HG03439 (cell line): ENCODE measurements around the gene TSNAX.
"Not testable (repeated sequence)": the region's sequence is repeated elsewhere in the genome, so short reads cannot be mapped to it uniquely, and the experiment has no call there.

Experiments used
- ATAC-seq: cut with Tn5 transposase; IDR thresholded peaks from one replicate; pipeline ENCODE4 v1.9.1; 2021; ENCODE audit warnings: mild to moderate bottlenecking, moderate library complexity; ENCODE audit not compliant: unreplicated experiment

The TSNAX gene

DNA sequence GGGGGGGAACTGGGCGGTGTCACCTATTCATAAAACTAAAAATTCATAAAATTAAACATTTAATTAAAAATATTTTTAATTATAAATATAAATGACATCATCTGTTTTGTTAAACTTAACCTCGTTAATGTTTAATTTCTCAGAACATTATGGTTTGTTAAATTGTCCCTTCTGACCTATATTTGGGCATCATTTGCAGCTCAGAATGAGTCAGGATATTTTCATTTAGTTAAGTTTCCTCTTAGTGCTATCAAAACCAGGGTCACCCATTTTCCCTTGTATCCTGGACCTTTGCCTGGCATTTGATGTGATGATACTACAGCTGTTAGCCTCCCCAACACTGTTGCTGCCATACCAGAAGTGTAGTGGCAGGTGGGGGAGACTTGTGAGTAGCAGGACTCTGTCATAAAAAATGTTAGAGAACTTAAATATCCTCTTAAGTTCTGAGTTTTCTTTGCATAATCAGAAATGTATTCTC, 30.3 kb downstream of the TSNAX start:
- ATAC-seq = no peak

DNA sequence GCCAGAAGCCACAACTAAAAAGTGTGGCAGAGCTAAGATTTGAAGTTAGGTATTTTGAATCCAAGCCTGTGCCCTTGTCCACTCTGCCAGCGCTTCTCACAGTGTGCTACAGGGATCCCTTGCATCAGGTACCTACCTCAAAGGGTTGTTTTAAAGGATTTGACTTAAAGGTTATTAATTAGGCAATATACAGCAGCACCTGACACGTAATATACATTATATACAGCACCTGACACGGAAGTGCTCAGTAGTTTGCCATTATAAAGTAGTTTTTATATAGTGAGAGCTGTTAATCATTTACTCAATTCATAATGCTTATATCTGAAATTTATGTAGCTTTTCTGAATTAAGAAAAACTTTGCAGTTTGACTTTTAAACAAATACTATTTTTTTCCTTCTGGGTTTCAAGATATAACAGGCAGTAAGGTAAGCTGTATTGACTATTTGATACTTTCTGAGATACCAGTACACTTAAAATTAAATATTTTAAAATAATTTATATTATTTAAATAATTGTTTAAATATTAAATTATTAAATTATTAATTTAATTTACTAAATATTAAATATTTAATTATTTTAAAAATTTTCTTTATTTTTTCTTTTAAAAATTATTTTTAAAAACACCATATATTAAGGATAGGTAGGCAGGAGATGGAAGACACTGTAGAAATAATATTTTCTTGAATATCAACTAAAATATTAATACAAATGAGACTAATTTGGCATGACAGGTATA, 33.3 kb downstream of the TSNAX start:
- ATAC-seq = no peak

DNA sequence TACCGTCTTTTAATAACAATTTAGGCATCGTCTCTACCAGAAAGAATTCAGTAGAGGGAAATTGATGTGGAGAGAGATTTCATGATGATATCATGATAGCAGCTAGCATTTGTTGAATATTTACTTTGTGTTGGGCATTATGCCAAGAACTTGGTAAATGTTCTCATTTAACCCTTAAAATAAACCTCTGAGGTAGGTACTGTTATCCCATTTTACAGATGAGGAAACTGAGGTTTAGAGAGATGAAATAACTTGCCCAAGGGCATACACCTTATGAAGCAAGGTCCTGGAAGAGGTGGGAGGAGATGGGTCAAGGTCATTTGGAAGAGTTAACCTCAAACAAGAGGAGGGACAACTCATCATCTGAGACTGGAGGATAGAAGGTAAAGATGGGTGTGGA, 34.8 kb downstream of the TSNAX start:
- no peak for ATAC-seq

DNA sequence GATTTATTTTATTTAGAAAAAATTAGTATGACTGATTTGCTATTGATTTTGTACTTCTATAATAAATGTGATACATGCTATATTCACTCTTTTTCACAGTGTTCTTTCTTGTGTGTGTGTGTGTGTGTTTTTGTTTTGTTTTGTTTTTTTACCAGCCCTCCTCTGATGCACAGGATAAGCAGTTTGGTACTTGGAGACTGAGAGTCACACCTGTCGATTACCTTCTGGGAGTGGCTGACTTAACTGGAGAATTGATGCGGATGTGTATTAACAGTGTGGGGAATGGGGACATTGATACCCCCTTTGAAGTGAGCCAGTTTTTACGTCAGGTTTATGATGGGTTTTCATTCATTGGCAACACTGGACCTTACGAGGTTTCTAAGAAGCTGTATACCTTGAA, 35.9 kb downstream of the TSNAX start:
- no peak for ATAC-seq

DNA sequence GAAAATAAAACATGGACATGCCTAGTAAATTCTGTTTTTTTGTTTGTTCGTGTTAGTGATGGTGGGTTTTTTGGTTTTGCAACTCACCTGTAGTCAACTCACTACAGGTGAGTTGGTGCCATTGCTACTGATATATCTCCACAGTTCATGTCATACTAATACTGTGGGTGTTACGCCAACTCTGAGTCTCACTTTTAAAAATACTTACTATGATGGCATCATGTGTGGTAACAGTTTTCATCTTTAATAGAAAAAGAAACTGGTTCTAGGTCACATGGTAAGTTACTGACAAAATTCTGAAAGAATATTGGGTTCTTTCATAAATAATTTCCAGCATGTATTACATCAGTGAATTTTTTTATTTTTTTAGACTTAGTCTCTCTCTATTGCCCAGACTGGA, 38.0 kb downstream of the TSNAX start:
- ATAC-seq = no peak

DNA sequence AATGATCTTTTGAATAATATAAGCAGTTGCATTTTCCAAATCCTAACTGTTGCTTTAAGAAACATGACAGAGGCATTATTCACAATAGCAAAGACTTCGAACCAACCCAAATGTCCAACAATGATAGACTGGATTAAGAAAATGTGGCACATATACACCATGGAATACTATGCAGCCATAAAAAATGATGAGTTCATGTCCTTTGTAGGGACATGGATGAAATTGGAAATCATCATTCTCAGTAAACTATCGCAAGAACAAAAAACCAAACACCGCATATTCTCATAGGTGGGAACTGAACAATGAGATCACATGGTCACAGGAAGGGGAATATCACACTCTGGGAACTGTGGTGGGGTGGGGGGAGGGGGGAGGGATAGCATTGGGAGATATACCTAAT, 41.8 kb downstream of the TSNAX start:
- ATAC-seq = not testable (repeated sequence)

DNA sequence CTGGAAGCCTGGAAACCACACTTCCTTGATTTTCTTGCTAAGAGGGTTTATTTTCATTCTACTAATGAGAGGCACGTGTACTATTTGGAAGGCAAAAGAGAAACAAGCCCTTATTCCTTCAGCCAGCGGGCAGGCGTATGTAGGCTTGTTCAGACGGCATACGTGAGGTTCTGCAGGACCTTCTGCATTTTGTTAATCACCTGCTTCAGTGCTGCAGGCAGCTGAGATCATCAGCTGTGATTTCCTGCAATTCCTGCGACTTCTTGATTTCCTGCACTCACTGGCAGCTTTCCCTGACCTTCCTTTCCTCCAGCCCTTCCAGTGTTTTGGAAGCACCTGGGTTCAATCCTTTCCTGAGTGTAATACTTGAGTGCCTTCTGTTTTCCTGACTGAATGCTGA, 43.4 kb downstream of the TSNAX start:
- no peak for ATAC-seq

DNA sequence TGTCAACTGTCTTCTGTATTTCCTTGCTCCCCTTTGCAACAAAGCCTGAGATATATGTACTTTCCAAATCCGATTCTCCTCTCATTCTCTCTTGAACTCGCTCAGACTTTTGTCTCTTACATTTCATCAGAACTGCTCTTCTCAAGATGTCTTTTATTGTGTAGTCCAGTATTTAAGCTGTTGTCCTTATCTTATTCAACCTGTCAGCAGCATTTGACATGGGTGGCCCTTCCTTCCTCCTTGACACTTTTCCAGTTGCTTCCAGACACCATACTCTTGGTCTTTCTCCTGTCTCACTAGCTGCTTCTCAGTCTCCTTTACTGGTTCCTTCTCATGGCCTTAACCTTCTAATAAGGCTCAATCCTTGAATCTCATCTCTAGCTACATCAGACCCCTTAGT, 47.0 kb downstream of the TSNAX start:
- no peak for ATAC-seq

DNA sequence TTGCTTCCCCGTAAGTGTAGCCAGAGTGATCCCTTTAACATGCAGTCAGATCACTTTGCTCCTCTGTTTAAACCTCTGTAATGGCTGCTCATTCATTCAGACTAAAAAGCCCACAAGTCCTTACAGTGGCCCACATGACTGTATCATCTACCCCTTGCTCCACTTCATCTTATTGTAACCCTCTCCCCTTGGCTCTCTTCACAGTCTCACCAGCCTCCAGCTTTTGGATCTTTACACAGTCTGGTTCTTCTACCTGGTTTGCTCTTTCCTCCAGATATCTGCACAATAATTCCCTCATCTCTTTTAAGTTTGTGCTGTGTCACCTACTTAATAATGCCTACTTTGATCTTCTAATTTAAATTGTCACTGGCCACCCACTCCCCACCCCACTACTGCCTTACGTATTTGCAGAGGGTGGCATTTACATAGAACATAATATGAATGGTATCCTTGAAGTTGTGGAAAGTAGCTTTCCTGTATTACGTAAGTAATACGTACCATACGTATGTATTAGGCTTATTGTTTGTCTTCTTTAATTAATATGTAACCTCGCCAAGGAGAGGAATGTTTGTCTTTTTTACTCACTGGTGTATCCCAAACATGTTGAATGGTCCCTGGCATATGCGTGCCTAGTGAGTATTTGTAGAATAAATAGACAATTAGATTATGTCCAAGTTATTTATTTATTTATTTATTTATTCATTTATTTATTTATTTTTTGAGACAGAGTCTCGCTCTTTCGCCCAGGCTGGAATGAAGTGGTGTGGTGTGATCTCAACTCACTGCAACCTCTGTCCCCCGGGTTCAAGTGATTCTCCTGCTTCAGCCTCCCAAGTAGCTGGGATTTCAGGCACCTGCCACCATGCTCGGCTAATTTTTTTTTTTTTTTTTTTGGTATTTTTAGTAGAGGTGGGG, 48.6 kb downstream of the TSNAX start:
- ATAC-seq = no peak

DNA sequence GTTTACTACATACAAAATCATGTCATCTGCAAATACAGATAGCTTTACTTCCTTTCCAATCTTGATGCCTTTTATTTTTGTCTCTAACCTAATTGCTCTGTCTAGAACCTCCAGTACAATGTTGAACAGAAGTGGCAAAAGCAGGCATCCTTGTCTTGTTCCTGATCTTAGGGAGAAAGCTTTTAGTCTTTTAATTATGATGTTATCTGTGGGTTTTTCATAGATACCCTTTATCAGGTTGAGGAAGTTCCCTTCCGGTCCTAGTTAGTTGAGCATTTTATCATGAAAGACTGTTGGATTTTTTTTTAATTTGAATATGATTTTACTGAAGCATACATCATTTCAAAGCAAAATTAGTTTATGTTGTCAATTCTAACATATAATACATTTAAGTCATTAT, 52.4 kb downstream of the TSNAX start:
- no peak for ATAC-seq

DNA sequence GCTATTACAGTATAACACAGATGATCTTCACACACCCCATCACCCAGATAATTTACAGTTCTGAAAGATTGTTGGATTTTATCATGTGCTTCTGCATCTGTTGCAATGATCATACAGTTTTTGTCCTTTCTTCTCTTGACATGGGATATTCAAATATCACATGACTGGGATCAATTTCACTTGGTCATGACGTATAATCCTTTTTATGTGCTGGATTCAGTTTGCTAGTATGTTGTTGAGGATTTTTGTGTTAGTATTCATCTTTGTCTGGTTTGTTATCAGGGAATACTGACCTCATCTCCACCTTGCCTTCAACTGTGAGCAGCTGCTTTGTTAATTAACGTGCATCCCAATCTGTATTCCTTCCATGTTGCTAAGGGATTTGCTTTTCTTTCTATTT, 53.4 kb downstream of the TSNAX start:
- no peak for ATAC-seq

DNA sequence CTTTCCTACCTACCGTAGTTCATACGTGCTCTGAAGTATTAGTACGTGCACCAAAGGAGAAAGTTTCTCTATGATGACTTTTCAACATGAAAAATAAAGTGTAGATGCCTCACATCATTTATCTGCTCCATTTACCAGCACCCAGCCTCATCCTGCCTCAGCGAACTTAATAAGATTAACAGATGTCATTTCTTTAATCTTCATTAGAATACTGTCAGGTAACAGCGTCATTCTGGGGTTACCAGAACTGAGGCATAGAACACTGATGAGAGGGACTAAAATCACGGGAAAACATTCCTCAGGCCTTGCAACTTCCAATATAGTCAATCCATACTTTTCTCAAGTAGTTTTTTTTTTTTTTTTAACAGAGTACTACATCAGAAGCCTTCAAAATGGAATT, 54.9 kb downstream of the TSNAX start:
- ATAC-seq = no peak

DNA sequence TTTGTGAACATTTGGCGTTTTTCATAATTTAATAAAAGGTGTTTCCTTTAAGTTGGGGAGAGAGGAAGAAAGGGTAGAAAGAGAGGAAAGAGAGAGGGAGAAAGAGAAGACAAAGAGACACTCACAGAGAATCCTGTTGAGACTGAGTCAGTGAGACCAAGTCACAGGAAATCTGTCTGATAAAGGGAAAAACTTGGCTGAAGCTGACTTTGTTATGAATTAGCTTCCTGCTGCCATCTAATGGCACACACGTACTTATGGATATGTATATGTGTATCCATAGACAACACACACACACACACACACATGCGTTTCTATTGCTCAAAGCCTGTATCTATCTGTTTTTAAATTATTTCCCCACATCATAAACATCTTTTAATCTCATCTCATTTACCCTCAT, 55.6 kb downstream of the TSNAX start:
- no peak for ATAC-seq

DNA sequence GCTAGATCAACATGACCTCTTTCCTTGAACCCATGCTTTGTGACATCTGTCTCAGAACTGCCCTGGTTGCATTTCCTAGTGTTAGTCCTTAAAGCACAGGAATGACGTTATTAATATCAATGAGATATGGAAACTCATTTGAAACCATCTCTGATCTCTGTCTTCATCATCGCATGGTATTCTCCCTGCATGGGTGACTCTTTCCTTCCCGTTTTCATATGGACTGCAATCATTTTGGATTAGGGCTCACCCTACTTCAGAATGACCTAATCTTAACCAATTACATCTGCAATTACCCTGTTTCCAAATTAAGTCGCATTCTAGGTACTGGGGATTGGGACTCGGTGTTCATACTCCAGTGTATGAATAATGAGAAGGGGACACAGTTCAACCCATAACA, 56.5 kb downstream of the TSNAX start:
- no peak for ATAC-seq

DNA sequence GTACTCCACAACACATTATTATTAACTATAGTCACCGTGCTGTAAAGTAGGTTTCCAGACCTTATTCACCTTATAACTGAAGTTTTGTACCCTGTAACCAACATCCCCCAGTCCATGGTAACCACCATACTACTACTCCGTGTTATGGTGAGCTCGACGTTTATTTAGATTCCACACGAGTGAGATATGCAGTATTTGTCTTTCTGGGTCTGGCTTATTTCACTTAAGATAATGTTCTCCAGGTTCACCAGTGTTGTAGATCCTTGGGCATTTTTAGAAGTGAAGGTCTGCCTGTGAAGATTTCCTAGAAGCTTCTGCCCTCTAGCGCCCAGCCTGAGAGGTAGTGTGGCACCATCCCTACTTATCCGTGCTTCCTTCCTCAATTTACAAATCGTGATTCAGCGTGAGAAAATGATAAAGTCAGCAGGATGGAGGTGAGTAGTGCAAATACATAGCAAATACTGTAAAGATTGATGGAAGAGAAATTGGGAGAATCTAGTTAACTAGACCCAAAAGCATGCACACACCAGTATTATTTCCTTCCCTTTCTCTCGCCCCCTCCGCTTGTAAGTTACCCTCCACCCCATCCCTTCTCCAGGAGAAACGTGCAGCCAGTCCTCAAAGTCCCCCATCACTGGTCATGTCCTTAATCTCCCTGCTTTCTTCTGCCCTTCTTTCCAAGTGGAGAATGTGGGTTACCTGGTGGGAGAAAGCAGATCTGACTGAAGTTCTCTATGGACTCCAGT, 62.2 kb downstream of the TSNAX start:
- ATAC-seq = no peak

DNA sequence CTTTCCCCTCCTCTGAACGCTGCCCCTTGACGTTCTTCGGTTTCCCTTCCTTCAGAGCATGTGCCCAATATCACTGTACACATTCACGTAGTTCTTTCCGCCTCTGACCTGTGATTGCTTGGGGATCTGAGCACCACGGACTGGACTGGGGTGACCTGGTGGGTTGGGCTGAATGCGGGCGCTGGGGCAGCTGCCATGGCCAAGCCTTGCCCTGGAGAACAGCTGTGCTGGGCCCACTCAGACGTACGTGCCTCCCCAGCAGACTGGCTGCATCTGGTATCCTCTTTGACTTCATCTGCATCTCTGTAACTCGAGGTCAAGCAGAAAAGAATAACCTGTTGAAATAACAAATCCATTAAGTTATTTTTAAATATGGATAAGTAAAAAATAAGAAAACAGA, 63.0 kb downstream of the TSNAX start:
- no peak for ATAC-seq

DNA sequence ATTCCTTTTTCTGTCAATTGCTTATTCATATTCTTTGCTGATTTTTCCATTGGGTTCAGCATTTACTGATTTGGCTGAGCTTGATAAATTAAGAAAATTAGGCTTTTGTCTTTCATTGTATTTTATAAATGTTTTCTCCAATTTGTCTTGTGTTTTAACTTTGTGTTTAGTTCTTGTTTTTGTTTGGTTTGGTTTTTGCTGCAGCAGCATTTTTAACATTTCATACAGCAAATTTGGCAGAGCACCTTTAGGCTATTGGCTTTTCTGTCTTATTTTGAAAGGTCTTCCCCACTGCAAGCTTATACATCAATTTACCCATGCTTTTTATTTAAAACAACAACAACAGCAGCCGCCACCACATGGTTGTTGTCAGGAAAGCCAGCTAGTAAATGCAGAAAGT, 64.3 kb downstream of the TSNAX start:
- no peak for ATAC-seq

DNA sequence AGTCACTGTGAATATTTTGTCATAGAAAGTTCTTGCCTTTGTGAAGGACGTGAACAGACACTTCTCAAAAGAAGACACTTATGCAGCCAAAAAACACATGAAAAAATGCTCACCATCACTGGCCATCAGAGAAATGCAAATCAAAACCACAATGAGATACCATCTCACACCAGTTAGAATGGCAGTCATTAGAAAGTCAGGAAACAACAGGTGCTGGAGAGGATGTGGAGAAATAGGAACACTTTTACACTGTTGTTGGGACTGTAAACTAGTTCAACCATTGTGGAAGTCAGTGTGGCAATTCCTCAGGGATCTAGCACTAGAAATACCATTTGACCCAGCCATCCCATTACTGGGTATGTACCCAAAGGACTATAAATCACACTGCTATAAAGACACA, 64.8 kb downstream of the TSNAX start:
- ATAC-seq = not testable (repeated sequence)

DNA sequence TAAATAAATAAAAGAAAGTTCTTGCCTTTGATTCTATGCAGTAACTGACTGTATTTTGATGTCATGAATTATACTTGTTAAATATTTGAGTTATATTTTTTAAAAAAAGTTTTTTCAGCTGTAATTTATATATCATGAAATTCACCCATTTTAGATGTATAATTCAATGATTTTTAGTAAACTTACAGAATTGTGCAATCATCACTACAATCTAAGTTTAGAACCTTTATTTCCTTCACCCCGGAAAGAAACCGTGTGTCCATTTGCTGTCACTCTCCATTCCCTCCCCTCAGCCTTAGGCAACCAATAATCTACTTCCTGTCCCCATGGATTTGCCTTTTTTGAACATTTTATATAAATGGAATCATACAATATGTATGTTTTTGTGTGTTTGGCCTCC, 65.7 kb downstream of the TSNAX start:
- no peak for ATAC-seq

DNA sequence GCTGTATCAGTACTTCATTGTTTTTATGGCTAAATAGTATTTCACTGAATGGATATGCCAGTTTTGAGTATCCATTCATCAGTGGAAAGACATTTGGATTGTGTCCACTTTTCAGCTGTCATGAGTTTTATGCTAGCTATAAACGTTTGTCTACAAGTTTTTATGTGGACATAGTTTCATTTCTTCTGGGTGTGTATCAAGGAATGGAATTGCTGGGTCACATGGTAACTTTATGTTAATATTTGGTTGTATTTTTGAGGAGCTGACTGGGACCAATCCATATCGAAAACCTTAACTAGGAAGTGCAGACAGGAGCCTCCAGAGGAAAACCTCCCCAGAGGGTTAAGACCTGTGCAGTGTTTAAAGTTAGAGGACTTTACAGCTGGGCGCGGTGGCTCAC, 66.3 kb downstream of the TSNAX start:
- no peak for ATAC-seq

DNA sequence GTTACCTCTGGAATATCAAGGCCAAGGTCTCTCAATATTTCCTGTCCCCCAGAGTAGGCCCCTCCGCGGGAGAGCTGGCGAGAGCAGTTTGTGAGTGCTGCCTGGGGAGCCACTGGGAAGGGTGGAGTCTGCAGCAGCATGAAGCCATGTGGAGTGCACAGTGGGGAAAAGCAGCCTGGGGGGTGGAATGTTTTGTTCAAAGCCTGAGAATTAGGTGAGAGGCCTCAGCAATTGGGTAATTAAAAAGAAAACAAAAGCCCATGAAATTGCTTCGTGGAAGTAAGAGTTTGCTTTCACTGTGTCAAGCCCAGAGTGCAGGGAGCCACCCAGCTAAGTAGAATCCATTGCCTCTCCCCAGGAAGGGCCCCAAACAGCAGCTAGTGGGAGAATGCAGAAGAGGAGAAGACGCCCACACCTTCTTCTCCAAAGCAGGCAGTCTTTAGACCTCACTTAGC, 67.9 kb downstream of the TSNAX start:
- no peak for ATAC-seq
